GM21360 (cell line): ENCODE measurements around the gene OGDHL.
A peak's percentile ranks its signal among the peaks of the same experiment; 100 is the strongest.
"Not testable (repeated sequence)": the region's sequence is repeated elsewhere in the genome, so short reads cannot be mapped to it uniquely, and the experiment has no call there.

ENCODE experiments used
- ATAC-seq: cut with Tn5 transposase; IDR thresholded peaks from one replicate; pipeline ENCODE4 v1.9.1; 2021; ENCODE audit warnings: mild to moderate bottlenecking, moderate library complexity; ENCODE audit not compliant: unreplicated experiment

The OGDHL gene

GRCh38 chr10:49761789-49762565 lies at the start of gene OGDHL:
Gene OGDHL, minus strand, starts transcription at chr10:49762323. Its CDS starts 3,731 bp downstream, at chr10:49758592.
- peak; percentile 84 for ATAC-seq

GRCh38 chr10:49803988-49804387 lies 41.9 kb upstream of the OGDHL start:
- no peak for ATAC-seq

GRCh38 chr10:49798275-49798674 lies 36.2 kb upstream of the OGDHL start:
- no peak for ATAC-seq

GRCh38 chr10:49791100-49791499 lies 29.0 kb upstream of the OGDHL start:
- no peak for ATAC-seq

GRCh38 chr10:49784681-49785080 lies 22.6 kb upstream of the OGDHL start:
- no peak for ATAC-seq

GRCh38 chr10:49783645-49784044 lies 21.5 kb upstream of the OGDHL start:
- no peak for ATAC-seq

GRCh38 chr10:49781247-49781646 lies 19.1 kb upstream of the OGDHL start:
- ATAC-seq, result no peak

- ATAC-seq, result no peak
Observed at GRCh38 chr10:49778197-49778596, 16.1 kb upstream of the OGDHL start.

- ATAC-seq, result no peak
Observed at GRCh38 chr10:49776851-49777250, 14.7 kb upstream of the OGDHL start.

- no peak for ATAC-seq
Observed at GRCh38 chr10:49775014-49775413, 12.9 kb upstream of the OGDHL start.

- ATAC-seq, result not testable (repeated sequence)
Observed at GRCh38 chr10:49772944-49773343, 10.8 kb upstream of the OGDHL start.

GRCh38 chr10:49771046-49771445 lies 8.9 kb upstream of the OGDHL start:
- ATAC-seq, result not testable (repeated sequence)

GRCh38 chr10:49769692-49770091 lies 7.6 kb upstream of the OGDHL start:
- no peak for ATAC-seq

- no peak for ATAC-seq
Observed at GRCh38 chr10:49768731-49769130, 6.6 kb upstream of the OGDHL start.

- ATAC-seq, result no peak
Observed at GRCh38 chr10:49768329-49768728, 6.2 kb upstream of the OGDHL start.

GRCh38 chr10:49767752-49768151 lies 5.6 kb upstream of the OGDHL start:
- no peak for ATAC-seq

- no peak for ATAC-seq
Observed at GRCh38 chr10:49766484-49766883, 4.4 kb upstream of the OGDHL start.

- no peak for ATAC-seq
Observed at GRCh38 chr10:49762566-49762877, 399 bp upstream of the OGDHL start.

GRCh38 chr10:49761201-49761788 lies 828 bp downstream of the OGDHL start:
- ATAC-seq, result no peak

GRCh38 chr10:49760789-49761188 lies 1.3 kb downstream of the OGDHL start:
- no peak for ATAC-seq

GRCh38 chr10:49759787-49760551 lies 2.2 kb downstream of the OGDHL start:
- ATAC-seq, result no peak
